ENCODE results near the gene FBRSL1. TPM values are rescaled to one million over a fixed set of nuclear protein-coding genes. Genes with fewer than 3 reads are reported as not detected.
"Not testable (repeated sequence)": the region's sequence is repeated elsewhere in the genome, so short reads cannot be mapped to it uniquely, and the experiment has no call there.

The FBRSL1 gene
- total RNA-seq (2014; rRNA removed; shearing (Covaris generic)), result 1.6 and 3.2 TPM in 2 replicates

DNA sequence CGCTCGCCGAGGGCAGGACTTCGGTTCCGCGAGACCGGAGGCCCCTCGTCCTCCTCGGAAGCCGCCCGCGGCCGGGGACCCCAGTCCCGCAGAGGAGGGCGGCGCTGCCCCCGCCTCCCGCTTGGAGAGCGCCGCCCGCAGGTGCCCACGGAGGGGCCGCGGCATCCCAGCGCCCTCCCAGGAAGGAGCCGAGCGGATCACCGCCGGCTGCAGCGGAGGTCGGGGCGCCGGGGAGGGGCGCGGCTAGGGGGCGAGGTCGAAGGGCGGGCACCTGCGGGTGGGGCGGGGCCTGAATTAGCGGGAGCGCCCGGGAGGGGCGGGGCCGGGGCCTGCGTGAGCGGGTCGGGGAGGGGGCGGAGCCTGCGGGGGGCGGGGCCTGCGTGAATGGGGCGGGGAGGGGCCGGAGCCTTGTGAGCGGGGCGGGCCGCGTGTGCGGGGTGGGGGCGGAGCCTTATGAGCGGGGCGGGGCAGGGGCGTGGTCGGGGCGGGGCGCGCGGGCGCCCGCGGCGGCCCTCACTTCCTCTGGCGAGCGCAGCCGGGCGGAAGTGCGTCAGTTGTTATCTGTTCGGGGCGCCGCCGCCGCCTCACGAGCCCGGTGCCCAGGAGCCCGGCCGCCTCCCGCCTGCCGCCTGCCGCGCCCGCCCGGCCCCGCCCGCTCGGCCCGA is at the start of gene FBRSL1:
Gene FBRSL1 (plus strand): TSS at position 550 of the 665 bp plus-strand sequence.
- peak; percentile 74 for DNase-seq (ENCODE audit: low read depth)

DNA sequence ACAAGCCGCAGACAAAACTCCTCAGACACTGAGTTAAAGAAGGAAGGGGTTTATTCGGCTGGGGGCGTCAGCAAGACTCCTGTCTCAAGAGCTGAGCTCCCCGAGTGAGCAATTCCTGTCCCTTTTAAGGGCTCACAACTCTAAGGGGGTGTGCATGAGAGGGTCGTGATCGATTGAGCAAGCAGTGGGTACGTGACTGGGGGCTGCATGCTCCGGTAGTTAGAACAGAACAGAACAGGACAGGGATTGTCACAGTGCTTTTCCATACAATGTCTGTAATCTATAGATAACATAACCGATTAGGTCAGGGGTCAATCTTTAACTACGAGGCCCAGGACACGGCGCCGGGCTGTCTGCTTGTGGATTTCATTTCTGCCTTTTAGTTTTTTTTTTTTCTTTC is 49.5 kb upstream of the FBRSL1 start:
- DNase-seq (ENCODE audit: low read depth), result not testable (repeated sequence)

DNA sequence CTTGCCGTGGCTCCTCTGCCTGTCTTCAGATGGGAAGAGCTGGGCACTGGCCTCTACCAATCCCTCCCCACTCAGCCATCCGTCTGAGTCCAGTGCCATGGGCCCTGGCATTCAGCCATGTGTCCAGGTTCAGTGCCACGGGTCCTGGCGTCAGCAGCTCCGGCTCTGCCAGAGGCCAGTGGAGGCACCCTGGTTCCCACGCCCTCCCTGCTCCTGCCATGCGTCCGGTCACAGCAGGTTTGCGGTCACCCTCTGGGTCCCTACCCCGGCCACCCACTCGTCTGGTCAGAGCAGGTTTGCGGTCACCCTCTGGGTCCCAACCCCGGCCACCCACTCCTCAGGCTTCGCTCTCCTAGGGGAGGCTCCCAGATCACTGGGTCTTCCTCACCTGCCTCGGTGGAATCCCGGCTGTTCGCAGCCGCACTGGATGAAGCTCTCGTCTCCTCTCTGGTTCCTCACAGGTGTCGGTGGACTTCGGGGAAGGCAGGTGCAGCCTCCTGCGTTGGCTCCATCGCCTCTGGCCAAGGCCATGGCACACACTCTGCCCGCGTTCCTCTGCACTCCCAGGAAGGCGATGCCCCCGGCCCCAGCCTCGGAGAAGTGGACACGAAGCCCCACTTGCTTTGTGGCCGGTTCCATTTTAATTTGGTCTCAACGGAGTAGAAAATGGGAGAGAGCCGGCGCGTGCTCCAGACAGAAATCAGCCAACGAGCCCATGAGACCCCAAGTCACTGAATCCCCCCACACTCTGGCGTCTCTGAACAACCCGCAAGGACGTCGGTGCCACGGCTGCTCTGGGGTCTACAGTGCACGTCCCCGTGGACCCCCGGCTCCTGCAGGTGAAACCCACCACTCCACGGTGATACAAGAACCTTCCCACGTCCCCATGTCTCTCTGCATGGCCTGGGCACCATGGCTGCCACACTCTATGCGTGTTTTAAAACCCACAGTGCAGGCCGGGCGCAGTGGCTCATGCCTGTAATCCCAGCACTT is 47.8 kb upstream of the FBRSL1 start:
- DNase-seq (ENCODE audit: low read depth), result no peak

DNA sequence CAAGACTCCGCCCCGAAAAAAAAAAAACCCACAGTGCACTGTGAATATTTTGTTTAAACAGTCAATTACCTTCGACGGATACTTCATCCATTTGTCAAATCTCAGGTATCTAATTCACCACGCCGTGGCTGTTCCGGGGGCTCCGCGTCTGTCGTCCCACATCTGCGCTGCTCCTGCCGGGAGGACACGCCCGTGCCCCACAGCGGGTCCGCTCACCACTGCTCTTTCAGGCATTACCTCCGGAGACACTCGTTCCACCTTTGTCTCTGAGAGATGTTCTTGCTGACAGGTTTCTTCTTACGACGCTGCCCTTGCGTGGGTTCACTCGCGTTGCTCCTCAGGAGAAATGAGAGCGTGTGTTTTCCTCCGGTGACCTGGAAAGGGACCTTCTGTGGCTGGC is 46.9 kb upstream of the FBRSL1 start:
- no peak for DNase-seq (ENCODE audit: low read depth)

DNA sequence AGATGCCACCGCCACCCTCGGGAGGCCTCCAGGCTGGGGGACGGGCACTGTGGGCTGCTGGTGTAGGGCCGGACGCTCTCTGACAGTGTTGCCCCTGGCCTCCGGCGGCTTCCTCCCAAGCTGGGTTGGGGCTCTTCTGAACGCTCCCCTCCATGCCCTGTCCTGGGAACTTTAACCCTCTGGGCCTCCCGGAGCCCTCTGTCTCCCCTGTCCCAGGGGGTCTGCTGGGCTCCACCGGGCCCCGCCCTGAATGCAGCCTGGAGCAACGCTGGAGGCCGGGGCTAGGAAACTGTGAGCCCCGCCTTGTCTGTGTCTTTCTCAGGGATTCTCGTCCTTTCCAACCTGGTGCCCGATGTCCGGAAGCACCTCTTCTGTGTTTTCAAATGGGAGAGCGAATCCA is 45.7 kb upstream of the FBRSL1 start:
- no peak for DNase-seq (ENCODE audit: low read depth)

DNA sequence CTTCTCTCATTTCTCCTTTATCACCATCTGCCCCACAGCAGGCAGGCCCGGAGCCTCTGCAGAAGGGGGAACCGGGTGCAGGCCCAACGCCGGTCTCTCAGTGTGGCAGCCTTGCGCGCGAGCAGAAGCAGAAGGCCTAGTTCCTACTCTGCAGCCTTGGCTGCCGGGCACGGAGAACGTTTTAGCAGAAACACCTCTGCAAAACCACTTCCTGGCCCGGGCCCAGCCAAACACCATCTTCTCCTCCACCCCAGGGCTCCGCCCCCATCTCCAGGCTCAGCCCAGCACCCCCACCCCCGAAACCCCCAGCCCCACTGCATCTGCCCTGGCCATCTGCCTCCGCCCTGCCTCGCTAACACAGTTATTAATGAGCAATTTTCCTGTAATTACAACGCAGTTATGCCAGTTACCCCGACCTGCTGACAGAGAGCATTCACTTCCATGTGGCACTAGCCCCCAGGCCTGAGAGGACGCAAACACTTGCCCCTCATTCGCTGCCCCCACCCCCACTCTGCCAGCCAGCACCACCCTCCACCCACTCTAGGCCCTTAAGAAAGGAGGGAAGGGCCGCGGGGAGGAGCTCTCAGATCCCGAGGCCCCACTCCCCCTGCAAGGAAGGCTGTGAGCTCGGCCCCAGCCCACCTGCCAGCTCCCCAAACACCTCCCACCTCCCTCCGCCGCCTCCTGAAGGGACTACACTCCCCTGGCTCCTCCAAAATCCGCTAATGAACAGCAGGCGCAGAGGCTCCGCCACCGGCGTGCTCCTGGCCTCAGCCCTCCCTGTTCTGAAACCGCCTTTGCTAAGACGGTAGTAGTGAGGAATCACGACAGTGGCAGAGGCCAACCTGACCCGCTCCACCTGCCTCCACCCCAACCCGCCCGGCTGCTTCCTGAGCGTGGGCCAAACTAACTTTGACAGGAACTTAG is 44.7 kb upstream of the FBRSL1 start:
- DNase-seq (ENCODE audit: low read depth), result no peak

DNA sequence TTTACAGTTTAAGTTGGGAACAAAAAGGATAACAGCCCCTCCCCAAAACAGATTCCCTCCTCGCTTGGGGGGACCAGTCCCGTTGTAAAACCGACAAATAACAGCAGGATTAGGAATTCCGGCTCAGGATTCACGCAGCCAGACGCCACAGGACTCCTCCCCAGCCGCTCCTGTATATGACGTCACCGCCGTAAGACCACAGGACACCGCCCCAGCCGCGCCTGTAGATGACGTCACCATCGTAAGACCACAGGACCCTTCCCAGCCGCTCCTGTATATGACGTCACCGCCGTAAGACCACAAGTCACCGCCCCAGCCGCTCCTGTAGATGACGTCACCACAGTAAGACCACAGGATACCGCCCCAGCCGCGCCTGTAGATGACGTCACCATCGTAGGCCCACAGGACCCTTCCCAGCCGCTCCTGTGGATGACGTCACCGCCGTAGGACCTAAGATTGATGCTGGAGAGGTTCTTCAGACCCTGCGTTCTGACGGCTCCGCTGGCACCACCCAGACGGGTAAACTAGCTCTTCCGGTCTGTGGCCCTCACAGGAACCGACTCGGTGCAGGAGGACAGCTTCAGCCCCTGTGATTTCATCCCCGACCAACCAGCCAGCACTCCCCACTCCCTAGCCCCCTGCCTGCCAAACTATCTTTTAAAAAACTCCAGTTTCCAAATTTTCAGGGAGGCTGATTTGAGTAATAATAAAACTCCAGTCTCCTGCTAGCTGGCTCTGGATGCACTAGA is 43.9 kb upstream of the FBRSL1 start:
- no peak for DNase-seq (ENCODE audit: low read depth)

DNA sequence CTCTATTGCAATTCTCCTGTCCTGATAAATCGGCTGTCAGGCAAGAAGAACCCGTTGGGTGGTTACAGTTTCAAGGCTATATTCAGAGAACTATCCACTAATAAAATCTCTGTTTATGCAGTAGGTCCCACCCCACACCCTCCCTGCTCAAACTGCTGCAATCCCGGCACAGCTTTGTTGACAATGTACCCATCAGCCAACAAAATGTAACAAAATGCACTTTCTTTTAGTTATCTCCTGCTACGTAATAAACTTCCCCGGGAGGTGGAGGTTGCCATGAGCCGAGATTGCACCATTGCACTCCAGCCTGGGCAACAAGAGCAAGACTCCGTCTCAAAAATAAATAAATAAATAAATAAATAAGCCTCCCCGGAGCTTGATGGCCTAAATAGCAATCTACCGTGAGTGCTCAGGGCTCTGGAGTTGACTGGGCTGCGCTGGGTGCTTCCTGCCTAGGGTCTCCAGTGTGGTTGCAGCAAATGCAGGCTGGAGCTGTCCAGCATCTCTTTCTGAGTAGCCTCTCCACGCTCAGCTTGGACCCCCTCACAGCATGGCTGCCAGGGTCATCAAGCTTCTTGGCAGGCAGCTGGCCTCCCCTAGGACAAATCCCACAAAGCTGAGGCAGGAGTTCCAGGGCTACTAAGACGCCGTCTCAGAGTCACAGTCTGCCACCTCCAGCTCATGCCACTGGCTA is 43.2 kb upstream of the FBRSL1 start:
- no peak for DNase-seq (ENCODE audit: low read depth)

DNA sequence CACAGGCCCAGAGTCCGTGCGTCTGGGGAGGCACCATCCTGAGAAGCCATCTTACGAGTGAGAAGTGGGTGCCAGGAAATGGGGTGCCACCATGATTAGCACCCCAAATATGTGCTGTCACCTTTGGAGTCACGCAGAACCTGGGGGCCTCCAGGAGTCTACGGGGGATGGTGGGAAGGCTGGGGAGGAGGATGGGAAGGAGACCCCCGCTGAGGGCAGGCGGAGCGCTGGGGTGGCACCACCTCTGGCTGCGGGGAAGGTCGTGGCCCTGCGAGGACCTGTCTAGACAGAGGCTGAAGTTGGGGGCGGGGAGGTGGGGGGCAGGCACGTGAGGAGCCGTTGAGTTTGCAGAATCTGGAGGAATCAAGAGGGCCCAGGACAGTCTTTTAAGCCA is 42.6 kb upstream of the FBRSL1 start:
- no peak for DNase-seq (ENCODE audit: low read depth)

DNA sequence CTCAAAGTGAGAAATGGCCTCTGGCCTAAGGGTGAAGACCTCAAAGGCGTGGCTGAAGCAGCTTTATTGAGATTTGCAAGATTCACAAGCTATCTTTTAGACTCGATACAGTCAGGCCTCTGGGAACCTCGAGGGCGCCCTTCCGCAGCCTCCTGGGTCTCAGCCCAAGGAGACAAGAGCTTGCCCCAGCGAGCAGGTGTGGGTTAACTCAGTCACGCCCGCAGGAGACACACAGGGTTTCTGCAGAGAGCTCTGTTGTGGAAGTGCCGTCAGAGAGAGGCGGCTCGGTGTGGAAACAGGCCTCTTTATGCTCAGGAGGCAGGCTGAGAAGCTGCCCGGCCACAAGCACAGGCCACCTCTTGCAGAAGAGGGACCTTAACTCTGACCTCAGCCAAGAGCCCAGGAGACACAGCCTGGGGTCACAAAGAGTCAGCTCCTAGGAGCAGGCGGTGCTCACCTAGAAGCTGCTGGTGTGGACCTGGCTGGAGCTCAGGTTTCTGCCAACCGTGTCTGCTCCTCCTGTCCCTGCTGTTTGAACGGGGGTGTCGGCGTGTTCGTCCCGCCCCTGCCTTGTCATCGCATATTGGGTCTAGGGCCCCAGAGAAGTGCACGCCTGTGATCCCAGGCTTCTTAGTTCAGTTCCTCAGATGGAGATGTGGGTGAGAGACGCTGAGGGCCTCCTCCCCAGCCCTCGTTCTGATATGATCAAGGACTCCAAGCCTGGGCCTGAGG is 42.1 kb upstream of the FBRSL1 start:
- no peak for DNase-seq (ENCODE audit: low read depth)

DNA sequence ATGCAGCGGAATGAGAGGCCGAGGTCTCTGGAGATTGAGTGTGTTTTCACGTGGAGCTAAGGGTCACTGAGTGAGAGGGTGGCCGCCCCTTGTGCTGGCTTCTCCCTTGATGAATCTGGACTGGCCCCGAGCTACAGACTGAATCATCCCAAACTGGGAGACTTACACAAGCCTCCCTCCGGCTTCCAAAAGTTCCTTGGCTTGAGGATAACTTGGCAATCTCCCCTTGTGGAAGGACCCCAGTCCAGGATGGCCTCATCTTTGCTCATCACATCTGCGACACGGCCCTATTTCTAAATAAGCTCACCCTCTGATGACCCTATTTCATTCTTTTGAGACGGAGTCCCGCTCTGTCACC is 41.5 kb upstream of the FBRSL1 start:
- DNase-seq (ENCODE audit: low read depth), result no peak

DNA sequence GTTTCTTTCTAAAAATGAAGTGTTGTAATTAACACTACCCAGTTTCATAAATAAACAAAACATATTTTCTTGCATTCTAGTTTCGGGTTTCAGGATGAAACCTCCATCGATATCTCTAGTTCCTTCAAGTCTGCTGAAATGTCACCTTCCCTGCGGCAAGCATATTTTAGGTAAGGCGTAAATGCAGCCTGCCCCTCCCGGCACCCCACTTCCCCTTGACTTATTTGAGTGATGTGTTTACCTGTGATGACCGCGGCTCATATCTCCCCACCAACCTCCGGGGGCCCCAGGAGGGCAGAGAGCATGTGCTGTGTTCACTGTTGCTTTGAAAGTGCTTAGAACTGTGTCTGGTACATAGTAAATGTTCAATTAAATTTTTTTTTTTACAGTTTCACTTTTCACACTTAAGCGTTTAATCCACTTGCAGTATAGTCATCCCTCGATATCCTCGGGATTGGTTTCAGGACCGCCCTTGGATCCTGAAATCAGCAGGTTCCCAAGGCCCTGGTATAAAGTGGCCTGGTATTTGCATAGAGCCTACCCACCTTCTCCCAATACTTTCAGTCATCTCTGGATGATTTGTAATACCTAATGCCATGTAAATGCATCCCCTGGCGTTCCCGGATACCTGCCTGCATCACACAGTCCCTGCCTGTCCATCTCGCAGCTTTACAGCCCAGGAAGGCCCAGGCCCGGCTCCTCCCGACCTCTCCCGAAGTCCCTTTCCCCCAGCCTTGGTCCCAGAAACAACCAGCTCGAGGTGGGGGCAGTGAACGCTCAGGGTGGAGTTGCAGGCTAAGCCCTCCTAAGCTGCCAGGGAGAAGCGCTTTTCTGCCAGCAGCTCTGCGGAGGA is 40.2 kb upstream of the FBRSL1 start:
- no peak for DNase-seq (ENCODE audit: low read depth)

DNA sequence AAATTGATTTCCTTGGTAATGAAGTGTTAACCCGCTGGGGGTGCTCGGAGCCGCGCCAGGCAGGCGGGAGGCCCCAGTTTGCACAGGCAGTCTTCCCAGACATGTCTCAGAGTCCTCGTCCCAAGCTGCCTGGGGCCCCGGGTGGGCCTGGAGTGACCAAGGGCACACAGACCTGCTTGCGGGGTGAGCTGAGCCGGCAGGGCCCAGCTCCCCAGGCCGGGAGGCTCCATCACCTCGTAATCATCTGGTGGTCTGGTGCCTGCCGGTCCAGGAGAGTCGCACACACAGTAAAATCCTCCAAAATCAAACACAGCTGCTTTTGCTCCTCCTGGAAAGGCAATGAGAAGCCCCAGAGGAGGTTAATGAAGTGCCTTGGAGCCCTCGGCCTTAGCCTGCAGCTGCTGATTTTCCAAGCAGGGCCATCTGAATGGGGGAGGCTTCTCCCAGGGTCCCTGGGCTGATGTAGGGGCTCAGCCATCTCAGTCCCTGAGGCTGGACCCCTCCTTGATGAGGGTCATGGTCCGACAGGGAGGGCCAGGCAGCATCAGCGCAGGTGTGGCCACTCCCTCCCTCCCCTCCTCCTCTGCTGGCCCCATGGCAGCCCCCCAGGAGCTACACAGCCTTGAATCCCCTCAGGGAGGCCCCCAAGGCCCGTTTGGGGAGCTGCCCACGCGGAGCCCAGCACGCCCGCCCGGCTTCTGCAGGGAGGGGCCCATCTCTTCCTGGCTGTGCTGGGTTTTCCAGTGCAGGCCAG is 39.4 kb upstream of the FBRSL1 start:
- no peak for DNase-seq (ENCODE audit: low read depth)

DNA sequence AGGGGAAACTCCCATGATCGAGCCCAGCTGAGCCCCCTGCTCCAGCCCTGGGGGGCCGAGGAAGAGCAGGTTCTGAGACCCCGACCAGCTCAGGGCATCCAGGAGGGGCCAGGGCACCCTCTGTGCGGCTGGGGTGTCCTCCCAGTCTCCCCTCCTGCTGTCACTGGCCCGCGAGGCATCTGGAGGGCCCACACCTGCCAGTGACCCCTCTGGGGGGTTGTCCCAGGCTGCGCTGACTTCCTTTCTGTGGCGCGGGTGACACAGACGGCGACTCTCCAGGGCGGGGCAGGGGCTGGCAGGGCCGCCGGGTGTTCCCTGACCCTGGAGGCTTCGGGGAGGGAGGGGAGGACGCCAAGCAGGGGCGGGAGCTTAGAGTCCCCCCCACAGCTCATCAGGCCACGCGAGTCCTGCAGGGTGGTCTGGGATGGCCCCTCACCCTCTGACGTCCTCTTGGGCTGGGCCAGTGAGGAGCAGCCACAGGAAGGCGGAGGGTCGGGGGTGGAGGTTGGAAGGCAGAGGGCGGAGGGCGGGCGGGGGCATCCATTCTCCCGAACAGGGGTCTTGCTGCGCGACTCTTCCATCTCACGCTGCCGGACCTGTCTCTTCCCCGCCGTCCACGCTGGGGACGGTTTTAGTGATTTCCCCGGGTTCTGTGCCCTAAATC is 38.6 kb upstream of the FBRSL1 start:
- no peak for DNase-seq (ENCODE audit: low read depth)

DNA sequence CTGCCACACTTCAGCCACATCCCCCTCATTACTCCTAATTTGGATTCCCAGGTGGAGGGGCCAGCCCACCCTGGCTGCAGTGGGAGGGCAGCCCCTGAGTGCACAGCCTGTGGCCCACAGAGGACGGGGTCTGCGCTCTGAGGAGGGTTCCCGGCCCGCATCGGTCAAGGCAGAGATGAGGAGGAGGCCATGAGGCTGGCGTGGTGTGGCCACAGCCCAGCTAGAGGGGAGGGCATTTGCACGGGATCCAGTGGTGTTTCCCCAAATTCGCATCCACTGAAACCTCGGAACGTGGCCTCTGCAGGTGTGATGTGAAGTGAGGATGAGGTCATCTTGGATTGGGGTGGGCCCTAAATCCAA is 38.1 kb upstream of the FBRSL1 start:
- no peak for DNase-seq (ENCODE audit: low read depth)

DNA sequence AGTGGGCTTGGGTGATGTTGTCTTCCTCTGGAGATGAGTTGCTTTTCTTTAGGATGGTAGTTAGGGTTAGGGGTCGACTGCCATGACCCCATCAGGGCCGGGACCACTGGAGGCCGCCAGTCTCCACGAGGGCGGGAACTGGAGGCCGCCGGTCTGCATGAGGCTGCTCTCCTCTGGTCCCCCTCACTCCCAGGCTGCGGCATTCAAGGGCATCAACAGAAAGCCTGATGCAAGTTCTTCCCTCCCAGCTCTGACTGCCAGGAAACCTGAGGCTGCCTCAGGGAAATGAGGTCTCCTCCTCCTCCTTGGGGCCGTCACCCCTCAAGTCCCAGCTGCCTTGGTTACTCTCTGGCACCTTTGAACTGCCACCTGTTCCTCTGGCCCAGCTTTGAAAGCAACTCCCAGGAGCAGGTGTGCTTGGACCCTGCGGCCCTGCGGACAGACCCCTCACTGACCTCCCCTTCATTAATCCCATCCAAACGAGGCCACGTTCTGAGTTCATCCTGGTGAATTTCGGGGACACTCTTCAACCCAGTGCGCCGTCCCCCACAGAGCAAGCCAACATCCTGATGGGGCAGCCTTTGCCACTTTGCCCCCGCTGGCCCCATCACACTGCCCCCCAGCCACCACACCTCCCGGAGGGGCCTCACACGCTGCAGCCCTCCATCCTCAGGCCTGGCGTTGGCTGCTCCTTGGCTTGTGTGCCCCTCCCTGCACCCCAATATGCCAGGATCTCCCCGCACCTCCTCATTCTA is 37.2 kb upstream of the FBRSL1 start:
- no peak for DNase-seq (ENCODE audit: low read depth)

Data from M059J (cell line).